Fibroblast of lung (primary cell): ENCODE results near the gene OVCA2. TPM values are rescaled to one million over a fixed set of nuclear protein-coding genes. Genes with fewer than 3 reads are reported as not detected.

Source experiments
- DNase-seq, 2 donors: peaks; one replicate each; pipeline versions ENCODE4 v3.0.0 to v3.0.0-alpha.2; 2010; ENCODE audit warnings: low read depth in 2 of 2
- H2AFZ ChIP-seq: 2 replicates; pipeline ENCODE4 v1.5.1; 2012; ENCODE audit warnings: low read length, control low read depth, inconsistent platforms
- H3K27ac ChIP-seq: 2 replicates; pipeline ENCODE4 v1.5.1; 2011; ENCODE audit warnings: low read length, control low read depth; ENCODE audit not compliant: insufficient read depth
- H3K27me3 ChIP-seq: 2 replicates; pipeline ENCODE4 v1.5.1; 2011; ENCODE audit warnings: mild to moderate bottlenecking, low read length; ENCODE audit not compliant: control insufficient read depth, insufficient read depth
- H3K36me3 ChIP-seq: 2 replicates; pipeline ENCODE4 v1.5.1; 2011; ENCODE audit warnings: low read length; ENCODE audit not compliant: control insufficient read depth, insufficient read depth
- H3K4me1 ChIP-seq: 2 replicates; pipeline ENCODE4 v1.5.1; 2011; ENCODE audit warnings: low read length; ENCODE audit not compliant: control insufficient read depth, insufficient read depth; ENCODE audit errors: extremely low read depth
- H3K4me2 ChIP-seq: 2 replicates; pipeline ENCODE4 v1.5.1; 2011; ENCODE audit warnings: low read length, control low read depth; ENCODE audit not compliant: insufficient read depth; ENCODE audit errors: extremely low read depth
- H3K4me3 ChIP-seq, 4 experiments: fragments of 200-600 bp in 1 of 4; sonication (generic) in 1 of 4; replicated peaks in 1 of 4; 2 replicates each; pipeline ENCODE4 v1.5.1; 2011 to 2016; ENCODE audit warnings: low read length in 4 of 4, low read depth in 3 of 4, mild to moderate bottlenecking in 3 of 4, control low read depth in 2 of 4, inconsistent platforms in 1 of 4, mixed read lengths in 1 of 4; ENCODE audit not compliant: insufficient read depth in 1 of 4; ENCODE audit errors: control extremely low read depth in 1 of 4
- H3K79me2 ChIP-seq: 2 replicates; pipeline ENCODE4 v1.5.1; 2012; ENCODE audit warnings: mild to moderate bottlenecking, low read length, inconsistent platforms; ENCODE audit not compliant: control insufficient read depth, insufficient read depth
- H3K9ac ChIP-seq: 2 replicates; pipeline ENCODE4 v1.5.1; 2011; ENCODE audit warnings: mild to moderate bottlenecking, low read length, control low read depth; ENCODE audit not compliant: insufficient read depth
- H3K9me3 ChIP-seq: 2 replicates; pipeline ENCODE4 v1.5.1; 2012; ENCODE audit warnings: low read depth, low read length; ENCODE audit not compliant: control insufficient read depth, insufficient read depth
- H4K20me1 ChIP-seq: 2 replicates; pipeline ENCODE4 v1.5.1; 2011; ENCODE audit warnings: low read length; ENCODE audit not compliant: control insufficient read depth, insufficient read depth; ENCODE audit errors: extremely low read depth
- CTCF ChIP-seq, 2 donors: IDR thresholded peaks in 1 of 2; conservative IDR thresholded peaks in 1 of 2; 1 replicate in 1 of 2; 2 replicates in 1 of 2; pipeline ENCODE4 v1.5.1; 2011 to 2012; ENCODE audit warnings: low read length in 2 of 2, control low read depth in 1 of 2, inconsistent platforms in 1 of 2, low read depth in 1 of 2, mild to moderate bottlenecking in 1 of 2
- EZH2 ChIP-seq: IDR thresholded peaks from 2 replicates; pipeline ENCODE4 v1.5.1; 2012; ENCODE audit warnings: low read length, control low read depth, mild to moderate bottlenecking; ENCODE audit errors: missing control alignments
- polyA plus RNA-seq, 2 donors: library from polyadenylated mRNA; depleted of rRNA in 1 of 2; stranded (reverse) in 1 of 2; unstranded in 1 of 2; fragments of >200 nt; gene quantifications; 2 replicates each; pipeline ENCODE4 v1.2.1, GENCODE V29; 2011 to 2012; ENCODE audit warnings: missing spikeins in 1 of 2
- total RNA-seq: library from RNA; depleted of rRNA; stranded (reverse); fragments of >200 nt; gene quantifications from 2 replicates; pipeline ENCODE4 v1.2.1, GENCODE V29; 2014

OVCA2 gene
- total and polyA plus RNA-seq, 2 donors (not counting 1 experiment from before 2014, with no cell fraction given) = 27.9 to 40.6 TPM

GRCh38 chr17:2068519-2069051, 26.8 kb downstream of the OVCA2 start:
- H3K4me2 ChIP-seq = no peak overlapping the region
- H3K79me2 ChIP-seq = peaks cover 3% of the 10 kb centered on the region
- peak overlapping the region; percentile 41 for H3K9ac ChIP-seq
- no peaks in the 10 kb centered on the region for H4K20me1 ChIP-seq
- H3K4me3 ChIP-seq = no peak overlapping the region
- no peaks in the 10 kb centered on the region for H3K9me3 ChIP-seq
- H3K27me3 ChIP-seq = no peaks in the 10 kb centered on the region
- peak overlapping the region; percentile 85 for H3K27ac ChIP-seq
- peak in 1 of 2 donors; percentile 92 for DNase-seq
- H2AFZ ChIP-seq = no peak overlapping the region
- no peak for TF ChIP-seq CTCF (conservative IDR thresholded peaks at IDR 0.05 in 1 of 2, IDR thresholded peaks at IDR 0.05 in 1 of 2; ENCODE audit: low read depth in 1 of 2, low read length in 2 of 2)
- no peak for TF ChIP-seq EZH2
- H3K36me3 ChIP-seq = peaks cover 9% of the 10 kb centered on the region
- peaks cover 81% of the 10 kb centered on the region for H3K4me1 ChIP-seq

GRCh38 chr17:2070241-2071023, 28.6 kb downstream of the OVCA2 start:
- Histone ChIP-seq H3K27ac (peak overlapping the region; percentile 96), H3K9me3 (no peaks in the 10 kb centered on the region), H3K4me3 (no peak overlapping the region), H3K4me1 (peaks cover 64% of the 10 kb centered on the region), H3K9ac (no peak overlapping the region), H4K20me1 (no peaks in the 10 kb centered on the region), H3K36me3 (peaks cover 3% of the 10 kb centered on the region), H3K79me2 (no peaks in the 10 kb centered on the region), H2AFZ (no peak overlapping the region), H3K4me2 (no peak overlapping the region), H3K27me3 (no peaks in the 10 kb centered on the region)
- no peak for TF ChIP-seq EZH2
- TF ChIP-seq CTCF (conservative IDR thresholded peaks at IDR 0.05 in 1 of 2, IDR thresholded peaks at IDR 0.05 in 1 of 2; ENCODE audit: low read depth in 1 of 2, low read length in 2 of 2) = no peak
- no peak for DNase-seq

- no peaks in the 10 kb centered on the region for H3K79me2 ChIP-seq
- H3K4me1 ChIP-seq = peaks cover 65% of the 10 kb centered on the region
- no peak for TF ChIP-seq EZH2
- no peak for TF ChIP-seq CTCF (conservative IDR thresholded peaks at IDR 0.05 in 1 of 2, IDR thresholded peaks at IDR 0.05 in 1 of 2; ENCODE audit: low read depth in 1 of 2, low read length in 2 of 2)
- H3K9me3 ChIP-seq = no peaks in the 10 kb centered on the region
- H3K27ac ChIP-seq = peak overlapping the region; percentile 96
- peak overlapping the region; percentile 68 for H3K9ac ChIP-seq
- H3K4me2 ChIP-seq = no peak overlapping the region
- H4K20me1 ChIP-seq = no peaks in the 10 kb centered on the region
- no peak overlapping the region for H2AFZ ChIP-seq
- no peak overlapping the region for H3K4me3 ChIP-seq
- H3K36me3 ChIP-seq = peaks cover 3% of the 10 kb centered on the region
- no peak for DNase-seq
- no peaks in the 10 kb centered on the region for H3K27me3 ChIP-seq
Observed at GRCh38 chr17:2071024-2071385, 29.2 kb downstream of the OVCA2 start.
